HG02981 (cell line): ENCODE results near the gene SLC22A6.

Source experiments
- ATAC-seq: cut with Tn5 transposase; IDR thresholded peaks from one replicate; pipeline ENCODE4 v1.9.1; 2021; ENCODE audit warnings: mild to moderate bottlenecking, moderate library complexity; ENCODE audit not compliant: unreplicated experiment

The SLC22A6 gene

DNA sequence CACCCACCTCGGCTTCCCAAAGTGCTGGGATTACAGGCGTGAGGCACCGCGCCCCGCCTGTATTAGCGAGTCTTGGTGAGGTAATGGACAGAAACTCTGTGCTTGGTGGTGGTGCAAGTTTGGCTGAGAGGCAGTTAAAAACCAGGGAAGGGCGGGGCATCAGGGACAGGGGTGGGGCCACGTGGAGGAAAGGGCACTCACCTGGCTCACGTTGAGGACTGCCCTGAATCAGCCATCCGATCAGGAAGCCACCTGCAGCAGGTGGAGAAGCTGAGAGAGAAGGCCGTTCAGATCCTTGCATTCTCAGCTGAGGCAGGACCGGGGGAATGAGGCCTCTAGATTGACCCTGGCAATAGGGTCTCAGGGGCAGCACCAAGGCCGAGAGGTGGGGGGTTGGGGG is 51.5 kb downstream of the SLC22A6 start:
- no peak for ATAC-seq

DNA sequence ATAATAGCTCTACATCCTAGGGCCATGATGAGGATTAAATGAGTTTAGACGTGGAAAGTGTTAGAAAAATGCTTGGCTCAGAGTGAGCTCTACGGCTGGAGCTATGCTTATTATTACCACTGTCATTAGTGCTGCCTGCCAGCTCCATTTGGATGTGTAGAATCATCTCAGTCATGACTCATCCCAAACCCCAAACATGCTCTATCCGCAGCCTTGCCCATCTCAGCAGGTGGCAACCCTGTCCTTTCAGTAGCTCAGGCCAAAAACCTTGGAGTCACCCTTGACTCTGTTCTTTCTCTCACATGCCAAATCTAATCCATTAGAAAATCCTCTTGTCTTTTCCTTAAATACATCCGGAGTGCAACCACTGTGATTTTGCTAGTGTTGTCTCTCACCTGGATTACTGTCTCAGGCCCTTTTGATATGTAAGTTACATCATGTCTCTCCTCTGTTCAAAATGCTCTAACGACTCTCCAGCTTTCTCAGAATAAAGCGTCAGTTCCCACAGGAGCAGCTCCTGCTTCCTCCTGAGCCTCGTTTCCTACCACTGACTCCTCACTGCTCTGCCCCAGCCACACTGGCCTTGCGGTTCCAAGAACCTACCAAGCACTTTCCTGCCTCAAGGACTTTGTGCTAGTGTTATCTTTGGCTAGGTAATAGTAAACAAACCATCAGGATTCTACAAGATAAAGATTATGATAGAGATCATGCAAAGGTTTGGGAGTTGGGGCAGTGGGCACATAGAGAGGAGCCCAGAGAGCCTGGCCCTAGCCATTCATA is 53.1 kb downstream of the SLC22A6 start:
- ATAC-seq: no peak

DNA sequence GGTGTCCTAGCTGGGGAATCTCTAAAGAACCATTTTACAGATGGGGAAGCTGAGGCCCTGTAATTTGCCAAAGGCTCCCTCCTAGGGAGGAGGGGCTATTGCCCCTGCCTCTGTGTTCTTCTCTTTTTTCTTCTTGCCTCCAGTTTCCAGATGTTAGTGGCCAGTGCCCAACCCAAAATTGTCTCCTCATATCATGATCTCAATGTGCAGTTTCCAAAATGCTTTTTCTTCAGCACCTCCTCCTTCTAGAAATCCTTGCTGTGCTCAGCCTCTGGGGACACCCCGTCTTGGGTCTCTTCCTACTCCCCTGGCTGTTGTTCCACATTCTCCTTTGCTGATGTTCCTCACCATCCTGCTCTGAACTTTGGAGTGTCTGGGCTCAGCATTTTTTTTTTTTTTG is 54.1 kb downstream of the SLC22A6 start:
- no peak for ATAC-seq

GRCh38 chr11:62930157-62930556 is 54.6 kb downstream of the SLC22A6 start:
- ATAC-seq: no peak

DNA sequence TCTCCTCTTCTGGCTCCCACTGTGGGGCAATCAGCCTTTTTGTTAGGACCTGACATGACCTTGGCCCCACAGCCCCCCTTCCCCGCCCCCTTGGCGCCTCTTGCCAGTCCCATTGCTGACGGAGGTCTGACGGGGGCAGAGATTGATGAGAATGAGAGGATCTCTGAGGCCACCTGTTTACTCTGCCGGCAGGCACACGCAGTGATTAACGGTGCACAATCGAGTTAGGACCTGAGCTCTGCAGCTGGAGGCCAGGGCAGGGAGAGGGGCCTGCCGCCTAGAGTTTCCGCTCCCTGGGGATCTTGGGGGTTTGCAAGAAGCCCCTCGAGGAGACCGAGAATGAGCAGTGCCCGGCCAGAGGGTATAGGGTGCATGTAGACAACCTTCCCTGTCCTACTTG is 56.8 kb downstream of the SLC22A6 start:
- ATAC-seq: no peak

DNA sequence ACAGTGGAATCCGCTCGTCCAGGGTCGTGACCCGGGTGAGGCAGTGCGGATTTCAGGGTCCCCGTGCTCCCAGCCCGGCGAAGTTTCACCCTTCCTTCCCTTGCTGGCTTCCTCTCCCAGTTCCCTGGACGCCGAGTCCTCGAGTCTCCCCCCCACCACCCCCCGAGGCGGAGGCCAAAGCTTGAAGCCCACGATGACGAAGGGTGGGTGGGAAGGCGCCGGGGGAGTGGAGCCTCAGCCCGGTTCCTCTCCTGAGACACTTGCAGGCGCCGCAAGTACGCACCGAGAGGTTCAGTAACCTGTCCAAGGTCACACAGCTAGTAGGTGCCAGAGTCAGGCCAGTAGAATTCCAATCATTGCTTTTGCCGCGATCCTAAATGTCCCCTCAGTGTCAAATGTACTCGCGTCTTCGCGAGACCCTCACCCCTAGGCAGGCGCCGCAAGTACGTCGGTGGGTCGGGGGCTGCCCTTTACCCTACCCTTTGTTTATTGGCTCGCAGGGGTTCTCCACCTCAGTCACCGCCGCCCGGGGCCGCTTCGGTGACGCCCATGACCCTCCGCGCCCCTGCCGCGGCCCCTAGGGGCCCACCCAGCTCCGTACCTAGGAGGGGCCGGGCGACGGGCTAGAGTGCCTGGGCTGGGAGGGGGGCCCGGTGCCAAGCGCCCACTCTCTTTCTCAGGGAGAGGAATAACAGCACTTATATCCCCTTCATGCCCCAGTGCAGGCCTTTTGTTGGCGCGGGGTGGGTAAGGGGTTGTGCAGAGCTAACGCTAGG is 57.9 kb downstream of the SLC22A6 start:
- ATAC-seq: no peak
